AG04450 (cell line): ENCODE measurements around the gene GRIP1. TPM values are rescaled to one million over a fixed set of nuclear protein-coding genes. Genes with fewer than 3 reads are reported as not detected.

ENCODE experiments used
- CTCF ChIA-PET: fragments of 300-600, 350-600 bp; formaldehyde crosslinking; extraction: SDS; loops from one replicate; lab custom pipeline; 2022; ENCODE audit warnings: antibody characterized with exemption, inconsistent platforms; lab: Charles Lee
- POLR2A ChIA-PET: fragments of 350-600 bp; formaldehyde crosslinking; extraction: SDS; loops from one replicate; lab custom pipeline; 2021; ENCODE audit warnings: antibody characterized with exemption, inconsistent platforms; lab: Yijun Ruan, JAX
- DNase-seq: peaks from one replicate; pipeline ENCODE4 v3.0.0-alpha.2; 2011; ENCODE audit warnings: low read depth, low spot score
- H3K27ac ChIP-seq: one replicate; pipeline ENCODE4 v1.5.1; 2012; ENCODE audit warnings: low read depth, low read length, control low read depth
- H3K27me3 ChIP-seq: one replicate; pipeline ENCODE4 v1.6.0; 2012; ENCODE audit warnings: low read length; ENCODE audit not compliant: control insufficient read depth, insufficient read depth
- H3K4me3 ChIP-seq: 2 replicates; pipeline ENCODE4 v1.5.1; 2011; ENCODE audit warnings: mild to moderate bottlenecking, low read depth, low read length, control low read depth
- H3K9me3 ChIP-seq: 2 replicates; pipeline ENCODE4 v1.5.1; 2012; ENCODE audit warnings: low read length; ENCODE audit not compliant: control insufficient read depth, insufficient read depth
- CTCF ChIP-seq: IDR thresholded peaks from 2 replicates; pipeline ENCODE4 v1.5.1; 2011; ENCODE audit warnings: low read depth, low read length, control low read depth, inconsistent platforms
- polyA plus RNA-seq: library from polyadenylated mRNA; depleted of rRNA; stranded (reverse); fragments of >200 nt; gene quantifications from 2 replicates; pipeline ENCODE4 v1.2.3, GENCODE V29; 2011

The GRIP1 gene
- polyA plus RNA-seq, 1 experiment: not detected

- Histone ChIP-seq H3K27ac (no peak overlapping the region), H3K27me3 (no peaks in the 10 kb centered on the region), H3K4me3 (no peak overlapping the region), H3K9me3 (no peaks in the 10 kb centered on the region)
- no peak for TF ChIP-seq CTCF
- ChIA-PET POLR2A (no interaction called here), CTCF (interaction anchor here (0.7 to 0.9 kb wide), 2 partner anchors 45 to 49 kb away, joined by 3 to 4 read pairs; no protein-coding TSS in a partner anchor)
- no peak for DNase-seq
Observed at GRCh38 chr12:66664076-66664475, 14.8 kb downstream of the GRIP1 start.

- POLR2A ChIA-PET: no interaction called here
- CTCF ChIA-PET: no interaction called here
Observed at GRCh38 chr12:66663611-66664010, 15.3 kb downstream of the GRIP1 start.

DNA sequence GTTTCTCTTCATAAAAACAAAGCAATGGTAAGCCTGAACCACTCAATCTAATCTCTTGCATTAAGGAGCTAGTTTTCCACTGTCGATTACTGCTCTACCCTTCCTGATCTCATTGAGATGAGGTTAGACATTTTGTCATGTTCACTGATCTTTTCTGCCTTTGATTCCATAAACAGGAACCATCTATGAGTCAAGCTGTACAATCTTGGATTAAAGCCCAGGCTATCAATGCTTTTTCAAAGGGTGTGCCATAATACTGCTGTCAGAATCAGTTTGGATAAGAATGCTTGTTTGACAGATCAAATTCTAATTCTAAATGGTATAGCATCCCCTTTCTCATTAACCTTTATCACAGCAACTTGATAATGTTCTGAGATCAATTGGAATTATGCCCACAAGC lies 16.1 kb downstream of the GRIP1 start:
- Histone ChIP-seq H3K9me3 (no peaks in the 10 kb centered on the region), H3K27me3 (no peaks in the 10 kb centered on the region), H3K27ac (no peak overlapping the region), H3K4me3 (no peak overlapping the region)
- ChIA-PET CTCF (no interaction called here), POLR2A (no interaction called here)
- no peak for TF ChIP-seq CTCF
- DNase-seq: no peak

More at GRCh38 chr12:66663611-66664010, 15.3 kb downstream of the GRIP1 start:
- TF ChIP-seq CTCF: no peak
- DNase-seq: no peak
- Histone ChIP-seq H3K9me3 (no peaks in the 10 kb centered on the region), H3K4me3 (no peak overlapping the region), H3K27me3 (no peaks in the 10 kb centered on the region), H3K27ac (no peak overlapping the region)

- Histone ChIP-seq H3K27me3 (no peaks in the 10 kb centered on the region), H3K9me3 (no peaks in the 10 kb centered on the region), H3K27ac (no peak overlapping the region), H3K4me3 (no peak overlapping the region)
- ChIA-PET CTCF (no interaction called here), POLR2A (no interaction called here)
- DNase-seq: no peak
- no peak for TF ChIP-seq CTCF
Observed at GRCh38 chr12:66662179-66662578, 16.7 kb downstream of the GRIP1 start.

DNA sequence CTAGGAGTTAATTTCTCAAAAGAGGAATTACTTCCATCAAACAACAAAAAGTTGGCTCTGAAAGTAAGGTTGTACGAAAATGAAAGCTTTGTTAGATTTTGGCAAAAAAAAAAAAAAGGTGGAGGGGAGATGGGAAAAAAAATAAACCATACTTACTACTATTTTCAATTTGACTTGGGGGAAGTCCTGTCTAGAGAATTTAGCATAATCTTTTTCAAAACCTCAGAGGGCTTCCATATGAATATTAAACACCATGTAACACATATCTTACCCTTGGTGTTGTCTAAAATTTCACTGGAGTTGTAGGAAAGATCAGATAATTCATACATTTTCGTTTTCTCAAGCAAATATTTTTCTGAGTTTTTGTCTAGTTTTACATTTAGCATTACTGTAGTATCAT lies 17.5 kb downstream of the GRIP1 start:
- no peak overlapping the region for H3K4me3 ChIP-seq
- ChIA-PET CTCF (no interaction called here), POLR2A (no interaction called here)
- DNase-seq: no peak
- no peaks in the 10 kb centered on the region for H3K27me3 ChIP-seq
- H3K9me3 ChIP-seq: no peaks in the 10 kb centered on the region
- no peak for TF ChIP-seq CTCF
- no peak overlapping the region for H3K27ac ChIP-seq
